DOHH2 (cell line): ENCODE data around the gene LRAT.

Source experiments
- EZH2phosphoT487 ChIP-seq: fragments of 200-600 bp; sonication (generic); IDR thresholded peaks from 2 replicates; pipeline ENCODE4 v1.6.1; 2017; ENCODE audit warnings: borderline replicate concordance, mild to moderate bottlenecking, antibody characterized with exemption, low read length, moderate library complexity, mixed read lengths
- TF ChIP-seq, protein P1 (sequence below): fragments of 200-600 bp; sonication (generic); IDR thresholded peaks from one replicate; pipeline ENCODE4 v1.5.1; 2014; ENCODE audit warnings: antibody characterized with exemption, mild to moderate bottlenecking, low read depth, low read length; ENCODE audit not compliant: poor library complexity, severe bottlenecking

DNA sequence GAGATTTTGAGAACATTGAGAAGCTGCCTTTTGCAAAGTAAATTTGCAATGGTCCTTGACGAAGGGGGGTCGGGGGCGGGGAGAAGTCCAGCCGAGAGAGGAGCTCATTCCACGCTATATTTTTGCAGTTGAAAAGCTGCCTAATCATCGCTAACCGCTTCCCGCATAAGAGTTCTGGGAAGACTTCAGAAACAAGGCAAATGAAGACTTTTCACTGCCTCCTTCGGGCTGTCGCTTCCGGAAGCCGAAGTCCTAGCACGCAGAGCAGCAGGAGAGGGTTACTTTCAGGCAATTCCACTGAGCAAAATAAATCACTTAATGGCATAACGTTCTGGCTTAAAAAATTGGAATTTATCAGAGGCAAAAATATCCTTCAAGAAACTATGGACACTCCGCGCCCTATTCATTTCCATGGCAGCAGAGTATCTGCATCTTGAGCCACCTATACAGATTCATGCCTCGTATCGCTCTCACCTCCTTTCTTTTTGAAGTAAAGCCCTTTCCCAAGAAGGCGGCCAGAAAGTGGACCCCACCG, 2.6 kb upstream of the LRAT start:
- no peak for TF ChIP-seq EZH2phosphoT487
- TF ChIP-seq, protein P1, sequence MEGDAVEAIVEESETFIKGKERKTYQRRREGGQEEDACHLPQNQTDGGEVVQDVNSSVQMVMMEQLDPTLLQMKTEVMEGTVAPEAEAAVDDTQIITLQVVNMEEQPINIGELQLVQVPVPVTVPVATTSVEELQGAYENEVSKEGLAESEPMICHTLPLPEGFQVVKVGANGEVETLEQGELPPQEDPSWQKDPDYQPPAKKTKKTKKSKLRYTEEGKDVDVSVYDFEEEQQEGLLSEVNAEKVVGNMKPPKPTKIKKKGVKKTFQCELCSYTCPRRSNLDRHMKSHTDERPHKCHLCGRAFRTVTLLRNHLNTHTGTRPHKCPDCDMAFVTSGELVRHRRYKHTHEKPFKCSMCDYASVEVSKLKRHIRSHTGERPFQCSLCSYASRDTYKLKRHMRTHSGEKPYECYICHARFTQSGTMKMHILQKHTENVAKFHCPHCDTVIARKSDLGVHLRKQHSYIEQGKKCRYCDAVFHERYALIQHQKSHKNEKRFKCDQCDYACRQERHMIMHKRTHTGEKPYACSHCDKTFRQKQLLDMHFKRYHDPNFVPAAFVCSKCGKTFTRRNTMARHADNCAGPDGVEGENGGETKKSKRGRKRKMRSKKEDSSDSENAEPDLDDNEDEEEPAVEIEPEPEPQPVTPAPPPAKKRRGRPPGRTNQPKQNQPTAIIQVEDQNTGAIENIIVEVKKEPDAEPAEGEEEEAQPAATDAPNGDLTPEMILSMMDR, result no peak
